BJ (cell line): ENCODE results near the gene GON4L. TPM values are rescaled to one million over a fixed set of nuclear protein-coding genes. Genes with fewer than 3 reads are reported as not detected.
"Not testable (repeated sequence)": the region's sequence is repeated elsewhere in the genome, so short reads cannot be mapped to it uniquely, and the experiment has no call there.

Experiments
- CTCF ChIA-PET: fragments of 350-600 bp; formaldehyde crosslinking; extraction: SDS; loops from one replicate; lab custom pipeline; 2021; ENCODE audit warnings: antibody characterized with exemption, inconsistent platforms; lab: Yijun Ruan, JAX
- POLR2A ChIA-PET: fragments of 300-600 bp; sonication (Branson Sonifier 250); formaldehyde crosslinking; extraction: SDS; loops from one replicate; lab custom pipeline; 2021; ENCODE audit warnings: antibody characterized with exemption; lab: Charles Lee
- DNase-seq: peaks from one replicate; pipeline ENCODE4 v3.0.0-alpha.2; 2011; ENCODE audit warnings: low read depth
- H3K27me3 ChIP-seq: 2 replicates; pipeline ENCODE4 v1.6.0; 2011; ENCODE audit warnings: low read length; ENCODE audit not compliant: control insufficient read depth, insufficient read depth
- H3K36me3 ChIP-seq: 2 replicates; pipeline ENCODE4 v1.5.1; 2011; ENCODE audit warnings: low read length; ENCODE audit not compliant: control insufficient read depth, insufficient read depth
- H3K4me3 ChIP-seq: 2 replicates; pipeline ENCODE4 v1.5.1; 2011; ENCODE audit warnings: low read depth, mild to moderate bottlenecking, control low read depth, low read length
- CTCF ChIP-seq: IDR thresholded peaks from 2 replicates; pipeline ENCODE4 v1.5.1; 2011; ENCODE audit warnings: low read depth, mild to moderate bottlenecking, control low read depth, inconsistent platforms, low read length, moderate library complexity; ENCODE audit not compliant: insufficient read depth
- polyA plus RNA-seq: library from polyadenylated mRNA; depleted of rRNA; stranded (reverse); fragments of >200 nt; gene quantifications from 2 replicates; pipeline ENCODE4 v1.2.3, GENCODE V29; 2011

The GON4L gene
- polyA plus RNA-seq, 1 experiment: 18.3 TPM

GRCh38 chr1:155809088-155809487, 47.9 kb downstream of the GON4L start:
- H3K4me3 ChIP-seq: no peak overlapping the region
- CTCF ChIA-PET: no interaction called here
- no peaks in the 10 kb centered on the region for H3K27me3 ChIP-seq
- DNase-seq: no peak
- H3K36me3 ChIP-seq: peaks cover 11% of the 10 kb centered on the region
- POLR2A ChIA-PET: no interaction called here
- TF ChIP-seq CTCF: no peak

DNA sequence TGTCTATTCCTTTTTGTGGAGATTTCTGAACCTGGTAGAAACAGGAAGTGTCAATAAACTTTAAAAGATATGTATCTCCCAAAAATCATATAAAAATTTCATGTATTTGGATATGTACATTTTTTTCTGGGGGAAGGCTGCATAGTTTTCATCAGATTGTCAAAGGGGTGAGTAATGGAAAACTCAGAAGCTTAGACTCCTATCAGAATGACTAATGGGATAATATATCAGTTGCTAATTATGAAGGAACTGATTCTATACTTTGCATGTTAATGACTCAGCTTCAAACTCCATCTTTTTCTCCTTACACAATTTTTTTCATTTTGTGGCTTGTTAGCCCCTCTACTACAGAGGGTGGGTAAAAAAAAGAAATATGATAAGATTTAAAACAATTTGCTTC, 55.9 kb downstream of the GON4L start:
- TF ChIP-seq CTCF: no peak
- Histone ChIP-seq H3K27me3 (no peaks in the 10 kb centered on the region), H3K36me3 (peaks cover 5% of the 10 kb centered on the region), H3K4me3 (no peak overlapping the region)
- CTCF ChIA-PET: interaction anchor here (0.8 to 1.2 kb wide), 2 partner anchors 15 to 188 kb away, joined by 3 read pairs; no protein-coding TSS in a partner anchor
- POLR2A ChIA-PET: no interaction called here
- DNase-seq: no peak

DNA sequence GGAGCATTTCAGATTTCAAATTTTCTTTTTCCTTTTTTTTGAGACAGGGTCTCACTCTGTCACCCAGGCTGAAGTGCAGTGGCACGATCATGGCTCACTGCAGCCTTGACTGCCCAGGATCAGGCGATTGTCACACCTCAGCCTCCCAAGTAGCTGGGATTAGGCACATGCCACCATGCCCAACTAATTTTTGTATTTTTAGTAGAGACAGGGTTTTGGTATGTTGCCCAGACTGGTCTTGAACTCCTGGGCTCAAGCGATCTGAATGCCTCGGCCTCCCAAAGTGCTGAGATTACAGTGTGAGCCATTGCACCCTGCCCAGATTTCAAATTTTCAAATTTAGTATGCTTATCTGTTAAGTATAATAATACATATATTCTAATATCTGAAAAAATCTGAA, 61.4 kb downstream of the GON4L start:
- POLR2A ChIA-PET, H3K4me3 ChIP-seq, H3K36me3 ChIP-seq, CTCF ChIA-PET, H3K27me3 ChIP-seq, DNase-seq: not testable (repeated sequence)

- no peaks in the 10 kb centered on the region for H3K27me3 ChIP-seq
- H3K4me3 ChIP-seq: no peak overlapping the region
- H3K36me3 ChIP-seq: peaks cover 4% of the 10 kb centered on the region
- DNase-seq: no peak
- POLR2A ChIA-PET: no interaction called here
- CTCF ChIA-PET: interaction anchor here (0.9 kb wide), 1 partner anchor 9 kb away, joined by 4 read pairs; no protein-coding TSS in a partner anchor
- TF ChIP-seq CTCF: no peak
Observed at GRCh38 chr1:155794605-155795245, 62.3 kb downstream of the GON4L start.

DNA sequence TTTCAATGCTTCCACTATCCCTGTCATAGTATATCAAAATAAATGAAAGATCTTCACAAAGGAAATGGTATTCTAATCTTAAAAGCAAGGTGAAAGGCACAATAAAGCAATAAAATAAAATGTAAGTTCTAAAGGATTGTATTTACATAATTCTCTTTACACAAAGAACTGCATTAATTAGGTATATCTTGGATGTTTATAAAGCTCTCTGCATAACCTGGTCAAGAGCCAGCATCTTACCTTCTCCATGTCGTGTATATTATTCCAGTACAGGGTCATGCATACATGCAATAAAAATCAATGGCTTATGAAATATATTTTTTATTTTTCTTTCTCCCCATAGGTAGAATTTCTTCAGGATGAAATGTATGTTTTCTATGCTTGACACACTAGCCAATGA, 63.8 kb downstream of the GON4L start:
- no peaks in the 10 kb centered on the region for H3K27me3 ChIP-seq
- DNase-seq: no peak
- ChIA-PET CTCF (interaction anchor here (0.7 to 1.1 kb wide), 2 partner anchors 17 to 216 kb away, joined by 3 to 4 read pairs; no protein-coding TSS in a partner anchor), POLR2A (no interaction called here)
- H3K36me3 ChIP-seq: peaks cover 4% of the 10 kb centered on the region
- no peak overlapping the region for H3K4me3 ChIP-seq
- no peak for TF ChIP-seq CTCF

DNA sequence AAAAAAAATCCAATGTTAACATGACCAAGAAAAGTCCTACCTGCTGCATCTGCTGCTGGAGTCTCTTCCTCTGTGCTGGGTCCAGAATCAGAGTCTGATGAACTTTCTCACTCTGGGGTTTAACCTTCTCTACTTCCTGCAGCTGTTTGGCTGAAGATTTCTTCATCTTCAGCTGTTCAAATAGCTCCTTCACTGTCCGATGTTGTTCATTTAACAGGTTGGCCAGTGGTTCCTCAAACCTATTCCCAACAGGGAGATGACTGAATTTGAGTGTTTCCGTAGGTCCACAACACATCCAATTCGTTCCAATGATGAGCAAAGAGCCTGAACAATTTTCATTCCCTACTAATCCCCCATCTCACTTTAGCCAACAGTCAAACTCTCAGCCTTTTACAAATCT, 79.4 kb downstream of the GON4L start:
- no peaks in the 10 kb centered on the region for H3K27me3 ChIP-seq
- H3K36me3 ChIP-seq: peaks cover 3% of the 10 kb centered on the region
- ChIA-PET POLR2A (no interaction called here), CTCF (interaction anchor here (0.7 kb wide), 1 partner anchor 389 kb away, joined by 3 read pairs; no protein-coding TSS in a partner anchor)
- no peak overlapping the region for H3K4me3 ChIP-seq
- TF ChIP-seq CTCF: no peak
- no peak for DNase-seq
